Activated B cell treated with CpG ODN at 0.5 μM for 24 hours (primary cell): Measurements from ENCODE around the gene FSCN2. TPM values are rescaled to one million over a fixed set of nuclear protein-coding genes. Genes with fewer than 3 reads are reported as not detected.

Source experiments
- ATAC-seq: fragments of 200-7000 bp; cut with Tn5 transposase; one replicate; pipeline ENCODE4 v1.10.0; 2021; ENCODE audit warnings: low read depth, mild to moderate bottlenecking, moderate library complexity
- CTCF ChIA-PET: fragments of 350-600 bp; sonication (Branson Sonifier 250); formaldehyde crosslinking; loops from one replicate; lab custom pipeline; 2021; ENCODE audit warnings: antibody characterized with exemption; lab: Charles Lee
- POLR2A ChIA-PET: fragments of 350-600 bp; sonication (Branson Sonifier 250); formaldehyde crosslinking; loops from one replicate; lab custom pipeline; 2021; ENCODE audit warnings: antibody characterized with exemption; lab: Charles Lee
- DNase-seq: peaks from one replicate; pipeline ENCODE4 v3.0.0; 2022
- H3K27ac Mint-ChIP-seq: one replicate; pipeline ENCODE4 v1.8.0; 2020; ENCODE audit warnings: mixed read lengths
- H3K27me3 Mint-ChIP-seq: one replicate; pipeline ENCODE4 v1.8.0; 2021; ENCODE audit warnings: mixed read lengths
- H3K36me3 Mint-ChIP-seq: one replicate; pipeline ENCODE4 v1.8.0; 2021; ENCODE audit warnings: low read depth, mixed read lengths
- H3K4me1 Mint-ChIP-seq: one replicate; pipeline ENCODE4 v1.8.0; 2021; ENCODE audit warnings: mixed read lengths
- H3K4me3 Mint-ChIP-seq: one replicate; pipeline ENCODE4 v1.8.0; 2020; ENCODE audit warnings: mild to moderate bottlenecking, mixed read lengths
- H3K9me3 Mint-ChIP-seq: one replicate; pipeline ENCODE4 v1.8.0; 2020; ENCODE audit warnings: mixed read lengths
- intact Hi-C: fragments of 100-400 bp; cut with micrococcal nuclease; formaldehyde crosslinking; loops from one replicate; pipeline ENCODE4 v1.15.1; 2024
- total RNA-seq: library from RNA; stranded (reverse); gene quantifications from 2 replicates; pipeline ENCODE4 v1.2.3, GENCODE V29; 2022
- TF ChIP-seq, protein P1 (sequence below): fragments of 200-600 bp; IDR thresholded peaks from one replicate; pipeline ENCODE4 v1.8.0; 2022; ENCODE audit warnings: antibody characterized with exemption, mild to moderate bottlenecking

FSCN2 gene
- total RNA-seq, 1 donor from 2014 or later = 5.5 TPM

- DNase-seq = no peak
- H3K36me3 Mint-ChIP-seq = peaks cover 2% of the 10 kb centered on the region
- CTCF ChIA-PET = interaction anchor here (1.1 kb wide), 1 partner anchor 14 kb away, joined by 3 read pairs; no protein-coding TSS in a partner anchor
- peaks cover 1% of the 10 kb centered on the region for H3K27me3 Mint-ChIP-seq
- no peak overlapping the region for H3K27ac Mint-ChIP-seq
- POLR2A ChIA-PET = interaction anchor here (0.8 kb wide), 1 partner anchor 14 kb away, joined by 3 read pairs; no protein-coding TSS in a partner anchor
- TF ChIP-seq, protein P1, sequence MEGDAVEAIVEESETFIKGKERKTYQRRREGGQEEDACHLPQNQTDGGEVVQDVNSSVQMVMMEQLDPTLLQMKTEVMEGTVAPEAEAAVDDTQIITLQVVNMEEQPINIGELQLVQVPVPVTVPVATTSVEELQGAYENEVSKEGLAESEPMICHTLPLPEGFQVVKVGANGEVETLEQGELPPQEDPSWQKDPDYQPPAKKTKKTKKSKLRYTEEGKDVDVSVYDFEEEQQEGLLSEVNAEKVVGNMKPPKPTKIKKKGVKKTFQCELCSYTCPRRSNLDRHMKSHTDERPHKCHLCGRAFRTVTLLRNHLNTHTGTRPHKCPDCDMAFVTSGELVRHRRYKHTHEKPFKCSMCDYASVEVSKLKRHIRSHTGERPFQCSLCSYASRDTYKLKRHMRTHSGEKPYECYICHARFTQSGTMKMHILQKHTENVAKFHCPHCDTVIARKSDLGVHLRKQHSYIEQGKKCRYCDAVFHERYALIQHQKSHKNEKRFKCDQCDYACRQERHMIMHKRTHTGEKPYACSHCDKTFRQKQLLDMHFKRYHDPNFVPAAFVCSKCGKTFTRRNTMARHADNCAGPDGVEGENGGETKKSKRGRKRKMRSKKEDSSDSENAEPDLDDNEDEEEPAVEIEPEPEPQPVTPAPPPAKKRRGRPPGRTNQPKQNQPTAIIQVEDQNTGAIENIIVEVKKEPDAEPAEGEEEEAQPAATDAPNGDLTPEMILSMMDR = no peak
- H3K4me1 Mint-ChIP-seq = peaks cover 18% of the 10 kb centered on the region
- no peak overlapping the region for H3K4me3 Mint-ChIP-seq
- intact Hi-C loops = no loop called here
- no peak for ATAC-seq
- no peaks in the 10 kb centered on the region for H3K9me3 Mint-ChIP-seq
These were observed 4.5 kb downstream of the FSCN2 start for GRCh38 chr17:81532490-81533287.

GRCh38 chr17:81533339-81534141 lies 5.4 kb downstream of the FSCN2 start:
- Mint-ChIP-seq H3K36me3 (peaks cover 6% of the 10 kb centered on the region), H3K27me3 (peaks cover 4% of the 10 kb centered on the region), H3K27ac (no peak overlapping the region), H3K9me3 (no peaks in the 10 kb centered on the region), H3K4me1 (peaks cover 23% of the 10 kb centered on the region), H3K4me3 (no peak overlapping the region)
- CTCF ChIA-PET = interaction anchor here (0.8 to 1.1 kb wide), 2 partner anchors 15 to 67 kb away, joined by 3 read pairs; no protein-coding TSS in a partner anchor
- POLR2A ChIA-PET = interaction anchor here (0.8 to 1.0 kb wide), 3 partner anchors 15 to 18 kb away, joined by 3 to 4 read pairs (median 3); partner anchors contain the start of gene FAAP100
- ATAC-seq = no peak
- TF ChIP-seq, protein P1 = no peak
- intact Hi-C loops = no loop called here
- no peak for DNase-seq

DNA sequence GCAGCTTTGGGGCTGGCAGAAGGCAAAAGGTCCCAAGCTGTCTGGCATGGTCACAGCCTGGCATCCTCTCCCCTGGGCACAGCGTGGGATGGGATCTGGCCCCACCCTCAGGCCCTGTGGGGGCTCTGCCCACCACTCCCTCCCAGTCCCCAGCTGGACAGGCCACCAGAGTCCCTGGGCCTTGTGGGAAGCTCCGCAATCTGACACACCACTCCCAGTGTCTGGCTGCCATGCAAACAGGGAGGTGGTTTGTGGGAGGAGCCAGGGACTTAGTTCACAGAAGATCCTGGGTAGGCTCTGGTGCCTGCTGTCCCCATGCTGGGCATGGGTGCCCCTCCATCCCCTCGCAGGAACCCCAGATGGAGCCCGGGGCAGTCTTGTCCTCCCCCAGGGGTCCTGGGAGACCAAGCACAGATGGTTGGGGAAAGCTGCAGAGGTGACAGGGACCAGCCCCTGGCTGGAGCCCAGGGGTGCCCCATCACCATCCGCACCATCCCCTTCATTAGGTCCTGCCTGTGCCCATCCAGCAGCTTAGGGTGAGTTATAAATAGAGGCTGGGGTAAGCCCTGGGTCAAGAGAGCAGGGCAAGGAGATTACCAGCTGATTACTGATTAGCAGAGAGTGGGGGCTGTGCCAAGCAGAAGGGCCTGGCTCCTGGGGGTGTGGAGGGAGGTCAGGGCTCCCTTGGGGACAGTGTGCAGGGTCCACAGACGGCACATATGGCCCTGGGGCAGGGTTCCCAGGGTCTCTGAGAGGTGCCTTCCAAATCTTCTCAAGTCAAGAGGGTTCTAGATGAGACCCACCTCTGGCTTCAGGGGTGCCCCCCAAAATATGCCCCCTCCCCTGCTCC lies 6.2 kb downstream of the FSCN2 start:
- Mint-ChIP-seq H3K4me3 (no peak overlapping the region), H3K9me3 (no peaks in the 10 kb centered on the region), H3K27me3 (peaks cover 4% of the 10 kb centered on the region), H3K36me3 (peaks cover 8% of the 10 kb centered on the region), H3K27ac (no peak overlapping the region), H3K4me1 (peaks cover 23% of the 10 kb centered on the region)
- ChIA-PET CTCF (interaction anchor here (0.8 kb wide), 1 partner anchor 67 kb away, joined by 3 read pairs; no protein-coding TSS in a partner anchor), POLR2A (interaction anchor here (0.7 to 1.0 kb wide), 3 partner anchors 15 to 18 kb away, joined by 3 to 4 read pairs (median 3); partner anchors contain the start of gene FAAP100)
- TF ChIP-seq, protein P1 = no peak
- ATAC-seq (no peak), DNase-seq (no peak)
- intact Hi-C loops = no loop called here

GRCh38 chr17:81535007-81535328 lies 6.8 kb downstream of the FSCN2 start:
- CTCF ChIA-PET = no interaction called here

More at GRCh38 chr17:81535007-81535328, 6.8 kb downstream of the FSCN2 start:
- Mint-ChIP-seq H3K4me1 (peaks cover 23% of the 10 kb centered on the region), H3K9me3 (no peaks in the 10 kb centered on the region), H3K36me3 (peaks cover 11% of the 10 kb centered on the region), H3K27ac (no peak overlapping the region), H3K4me3 (no peak overlapping the region), H3K27me3 (peaks cover 4% of the 10 kb centered on the region)
- ATAC-seq = no peak
- no peak for DNase-seq
- POLR2A ChIA-PET = interaction anchor here (0.7 kb wide), 1 partner anchor 17 kb away, joined by 3 read pairs; no protein-coding TSS in a partner anchor
- TF ChIP-seq, protein P1 = no peak
- intact Hi-C loops = no loop called here
